GM12892 (cell line): Measurements from ENCODE around the gene ADGRL3.

Source experiments
- POLR2A ChIP-seq: IDR thresholded peaks from 2 replicates; pipeline ENCODE4 v1.6.1; 2011; ENCODE audit warnings: low read depth, low read length, control low read depth
- POLR2AphosphoS5 ChIP-seq: IDR thresholded peaks from 2 replicates; pipeline ENCODE4 v1.6.1; 2011; ENCODE audit warnings: low read depth, low read length, control low read depth

DNA sequence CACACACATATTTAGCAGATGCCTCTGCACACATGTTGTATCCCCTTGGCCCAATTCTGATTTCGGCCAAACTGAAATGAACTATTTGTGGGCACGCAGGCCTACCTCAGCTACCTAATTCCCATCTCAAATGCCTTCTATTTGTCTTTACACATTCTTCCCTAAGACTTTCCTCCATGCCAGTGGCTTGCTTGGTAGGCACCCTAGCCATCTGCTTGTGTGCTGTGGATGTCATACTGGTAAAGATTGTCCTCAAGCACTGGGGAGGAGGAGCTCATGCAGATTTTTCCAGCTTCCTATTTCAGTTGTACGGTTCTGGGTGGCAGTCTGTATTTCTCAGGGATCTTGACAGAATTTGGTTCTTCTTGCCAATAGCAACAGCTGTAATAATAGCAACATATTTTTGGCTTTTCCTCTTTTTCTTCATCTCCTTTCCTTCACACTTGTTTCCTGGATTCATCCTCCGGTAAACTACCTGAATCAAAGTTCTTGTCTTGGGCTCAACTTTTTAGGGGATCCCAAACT lies 514.3 kb downstream of the ADGRL3 start:
- TF ChIP-seq POLR2A (no peak), POLR2AphosphoS5 (no peak)
